ENCODE measurements around the gene JAGN1. TPM values are rescaled to one million over a fixed set of nuclear protein-coding genes. Genes with fewer than 3 reads are reported as not detected.

The JAGN1 gene
- total RNA-seq, 2 experiments from 2014 or later: 21.0 to 29.5 TPM

GRCh38 chr3:9918261-9919038 lies 28.0 kb downstream of the JAGN1 start:
- Histone ChIP-seq H3K79me2 (ENCODE audit: insufficient read depth, low read depth, low read length) (no peaks in the 10 kb centered on the region), H3K9me2 (ENCODE audit: insufficient read depth, low read length) (no peaks in the 10 kb centered on the region), H3K9me3 (ENCODE audit: low read length) (no peaks in the 10 kb centered on the region), H3K27ac (ENCODE audit: low read depth, low read length, poor library complexity, severe bottlenecking) (no peak overlapping the region), H4K20me1 (ENCODE audit: insufficient read depth, low read length) (no peaks in the 10 kb centered on the region), H3K36me3 (ENCODE audit: insufficient read depth, low read length) (no peaks in the 10 kb centered on the region), H2AFZ (ENCODE audit: low read length) (no peak overlapping the region), H3K4me3 (ENCODE audit: low read depth, low read length, poor library complexity, severe bottlenecking) (no peak overlapping the region), H3K4me2 (ENCODE audit: low read length) (no peak overlapping the region), H3K4me1 (ENCODE audit: insufficient read depth, low read length, poor library complexity, severe bottlenecking) (no peaks in the 10 kb centered on the region)
- no TSS peak for BruUV-seq (replicated peaks)
- intact Hi-C loops (cut with micrococcal nuclease; ENCODE audit: unreplicated experiment): no loop called here
- TF ChIP-seq CTCF (conservative IDR thresholded peaks at IDR 0.05; ENCODE audit: low read length): no peak
- no peak for TF ChIP-seq EZH2phosphoT487 (IDR thresholded peaks at IDR 0.05; ENCODE audit: borderline replicate concordance, low read depth, low read length)
- no peak for DNase-seq (ENCODE audit: low spot score)
- POLR2A ChIA-PET: no interaction called here
- CTCF ChIA-PET (ENCODE audit: unreplicated experiment): no interaction called here

GRCh38 chr3:9928158-9928557 lies 37.7 kb downstream of the JAGN1 start:
- Histone ChIP-seq H3K27ac (ENCODE audit: low read depth, low read length, poor library complexity, severe bottlenecking) (no peak overlapping the region), H3K79me2 (ENCODE audit: insufficient read depth, low read depth, low read length) (no peaks in the 10 kb centered on the region), H3K4me2 (ENCODE audit: low read length) (no peak overlapping the region), H2AFZ (ENCODE audit: low read length) (no peak overlapping the region), H3K4me1 (ENCODE audit: insufficient read depth, low read length, poor library complexity, severe bottlenecking) (peaks cover 4% of the 10 kb centered on the region), H3K9me3 (ENCODE audit: low read length) (no peaks in the 10 kb centered on the region), H3K4me3 (ENCODE audit: low read depth, low read length, poor library complexity, severe bottlenecking) (no peak overlapping the region), H4K20me1 (ENCODE audit: insufficient read depth, low read length) (no peaks in the 10 kb centered on the region), H3K36me3 (ENCODE audit: insufficient read depth, low read length) (no peaks in the 10 kb centered on the region), H3K9me2 (ENCODE audit: insufficient read depth, low read length) (no peaks in the 10 kb centered on the region)
- no peak for DNase-seq (ENCODE audit: low spot score)
- intact Hi-C loops (cut with micrococcal nuclease; ENCODE audit: unreplicated experiment): no loop called here
- TF ChIP-seq CTCF (conservative IDR thresholded peaks at IDR 0.05; ENCODE audit: low read length) (no peak), EZH2phosphoT487 (IDR thresholded peaks at IDR 0.05; ENCODE audit: borderline replicate concordance, low read depth, low read length) (no peak)
- CTCF ChIA-PET (ENCODE audit: unreplicated experiment): no interaction called here
- POLR2A ChIA-PET: no interaction called here
- no TSS peak for BruUV-seq (replicated peaks)

Data from OCI-LY7 (cell line).